ENCODE measurements around the gene TRAF3.

TRAF3 gene

GRCh38 chr14:102799684-102800562, 22.7 kb downstream of the TRAF3 start:
- H3K4me3 ChIP-seq (ENCODE audit: low read depth, low read length), result no peak overlapping the region
- DNase-seq (ENCODE audit: low read depth), result peak; percentile 56

- DNase-seq (ENCODE audit: low read depth), result no peak
- no peak overlapping the region for H3K4me3 ChIP-seq (ENCODE audit: low read depth, low read length)
Measured at GRCh38 chr14:102802834-102803523, 25.7 kb downstream of the TRAF3 start.

DNA sequence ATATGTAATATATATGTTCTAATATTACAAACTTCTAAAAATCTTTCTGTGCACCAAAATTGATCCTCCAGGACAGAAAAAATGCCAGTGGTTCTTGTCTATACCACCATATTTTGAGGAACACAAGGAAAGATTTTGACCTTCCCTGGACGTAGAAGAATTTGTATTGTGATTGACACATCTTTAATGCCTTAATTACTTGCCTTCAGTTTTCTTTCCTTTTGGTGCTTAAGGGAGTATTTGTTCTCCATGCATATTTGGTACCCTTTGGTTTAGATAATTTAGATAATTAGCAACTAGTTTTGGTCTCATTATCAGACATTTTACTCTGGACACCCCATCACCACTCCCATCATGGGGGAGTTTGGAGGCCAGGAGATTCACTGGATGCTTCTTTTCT, 27.6 kb downstream of the TRAF3 start:
- no peak for DNase-seq (ENCODE audit: low read depth)
- H3K4me3 ChIP-seq (ENCODE audit: low read depth, low read length), result no peak overlapping the region

GRCh38 chr14:102805371-102805891, 28.2 kb downstream of the TRAF3 start:
- DNase-seq (ENCODE audit: low read depth), result no peak
- H3K4me3 ChIP-seq (ENCODE audit: low read depth, low read length), result no peak overlapping the region

DNA sequence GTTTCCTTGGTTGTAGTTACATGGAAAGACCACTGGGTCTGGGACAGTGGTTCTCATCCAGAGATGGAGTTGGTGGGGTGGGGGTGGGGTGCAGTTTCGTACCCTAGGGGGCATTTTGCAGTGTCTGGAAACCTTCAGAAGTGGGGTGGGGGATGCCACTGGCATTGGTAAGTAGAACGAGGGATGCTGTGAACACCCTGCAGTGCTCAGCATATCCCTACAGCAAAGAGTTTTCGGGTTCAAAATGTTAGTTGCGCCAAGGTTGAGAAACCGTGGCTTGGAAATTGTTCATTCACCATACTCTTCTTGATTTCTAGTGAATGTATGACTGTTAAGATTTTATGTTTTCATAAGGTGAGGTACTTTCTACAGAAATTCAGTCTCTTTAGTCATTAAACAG, 28.7 kb downstream of the TRAF3 start:
- no peak overlapping the region for H3K4me3 ChIP-seq (ENCODE audit: low read depth, low read length)
- DNase-seq (ENCODE audit: low read depth), result no peak

DNA sequence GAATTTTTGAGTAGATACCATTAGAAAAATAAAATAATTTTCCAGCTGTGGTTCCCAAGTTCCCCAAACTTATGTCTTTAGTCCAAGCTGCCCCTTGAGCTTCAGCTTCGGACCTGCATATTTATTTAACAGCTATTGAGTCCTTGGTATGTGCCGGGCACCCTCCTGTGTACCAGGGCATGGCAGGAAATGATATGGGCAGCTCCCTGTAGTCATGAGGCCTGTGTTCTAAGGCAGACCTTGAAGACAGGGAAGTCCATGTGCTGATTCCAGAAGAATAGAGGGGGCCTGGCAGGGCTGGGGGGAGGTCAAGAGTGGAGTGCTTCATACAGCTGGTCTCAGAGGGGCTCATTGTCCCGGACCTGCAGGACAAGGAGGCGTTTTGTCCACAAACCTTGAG, 29.2 kb downstream of the TRAF3 start:
- no peak for DNase-seq (ENCODE audit: low read depth)
- no peak overlapping the region for H3K4me3 ChIP-seq (ENCODE audit: low read depth, low read length)

GRCh38 chr14:102807013-102807406, 29.8 kb downstream of the TRAF3 start:
- DNase-seq (ENCODE audit: low read depth), result no peak
- H3K4me3 ChIP-seq (ENCODE audit: low read depth, low read length), result no peak overlapping the region

GRCh38 chr14:102809870-102810269, 32.6 kb downstream of the TRAF3 start:
- no peak overlapping the region for H3K4me3 ChIP-seq (ENCODE audit: low read depth, low read length)
- no peak for DNase-seq (ENCODE audit: low read depth)

DNA sequence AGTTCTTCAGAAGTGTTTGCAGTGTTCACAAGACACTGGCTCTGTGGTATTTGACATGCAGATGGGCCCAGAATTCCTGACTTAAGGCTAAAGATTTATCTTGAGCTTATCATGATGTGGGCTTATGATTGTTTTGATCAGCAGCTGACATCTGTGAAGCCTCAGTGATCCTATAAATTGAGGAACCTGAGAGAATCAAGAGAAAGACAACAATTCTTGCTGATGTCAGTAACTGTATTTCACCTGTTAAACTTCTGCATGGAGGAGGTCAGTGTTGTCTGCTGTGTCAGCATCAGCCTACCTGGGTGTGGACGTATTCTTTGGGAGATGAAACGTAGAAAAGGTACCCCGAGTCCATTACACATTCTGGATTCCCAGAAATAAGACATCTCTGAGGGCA, 33.3 kb downstream of the TRAF3 start:
- DNase-seq (ENCODE audit: low read depth), result no peak
- H3K4me3 ChIP-seq (ENCODE audit: low read depth, low read length), result no peak overlapping the region

GRCh38 chr14:102811254-102811963, 34.2 kb downstream of the TRAF3 start:
- DNase-seq (ENCODE audit: low read depth), result no peak
- no peak overlapping the region for H3K4me3 ChIP-seq (ENCODE audit: low read depth, low read length)

GRCh38 chr14:102811971-102812370, 34.7 kb downstream of the TRAF3 start:
- no peak for DNase-seq (ENCODE audit: low read depth)

DNA sequence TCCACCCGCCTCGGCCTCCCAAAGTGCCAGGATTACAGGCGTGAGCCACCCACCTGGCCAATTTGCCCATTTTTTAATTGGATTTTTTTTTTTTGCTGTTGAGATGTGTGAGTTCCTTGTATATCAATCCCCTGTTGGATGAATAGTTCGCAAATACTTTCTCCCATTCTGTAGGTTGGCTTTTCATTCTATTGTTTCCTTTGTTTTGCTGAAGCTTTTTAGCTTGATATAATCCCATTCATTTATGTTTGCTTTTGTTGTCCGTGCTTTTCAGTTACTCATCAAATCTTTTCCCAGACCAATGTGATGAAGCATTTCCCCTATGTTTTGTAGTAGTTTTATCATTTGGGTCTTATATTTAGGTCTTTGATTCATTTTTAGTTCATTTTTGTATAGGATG, 36.4 kb downstream of the TRAF3 start:
- H3K4me3 ChIP-seq (ENCODE audit: low read depth, low read length), result no peak overlapping the region
- no peak for DNase-seq (ENCODE audit: low read depth)

More at GRCh38 chr14:102811971-102812370, 34.7 kb downstream of the TRAF3 start:
- no peak overlapping the region for H3K4me3 ChIP-seq (ENCODE audit: low read depth, low read length)

GRCh38 chr14:102817318-102817717, 40.1 kb downstream of the TRAF3 start:
- DNase-seq (ENCODE audit: low read depth), result no peak
- no peak overlapping the region for H3K4me3 ChIP-seq (ENCODE audit: low read depth, low read length)

DNA sequence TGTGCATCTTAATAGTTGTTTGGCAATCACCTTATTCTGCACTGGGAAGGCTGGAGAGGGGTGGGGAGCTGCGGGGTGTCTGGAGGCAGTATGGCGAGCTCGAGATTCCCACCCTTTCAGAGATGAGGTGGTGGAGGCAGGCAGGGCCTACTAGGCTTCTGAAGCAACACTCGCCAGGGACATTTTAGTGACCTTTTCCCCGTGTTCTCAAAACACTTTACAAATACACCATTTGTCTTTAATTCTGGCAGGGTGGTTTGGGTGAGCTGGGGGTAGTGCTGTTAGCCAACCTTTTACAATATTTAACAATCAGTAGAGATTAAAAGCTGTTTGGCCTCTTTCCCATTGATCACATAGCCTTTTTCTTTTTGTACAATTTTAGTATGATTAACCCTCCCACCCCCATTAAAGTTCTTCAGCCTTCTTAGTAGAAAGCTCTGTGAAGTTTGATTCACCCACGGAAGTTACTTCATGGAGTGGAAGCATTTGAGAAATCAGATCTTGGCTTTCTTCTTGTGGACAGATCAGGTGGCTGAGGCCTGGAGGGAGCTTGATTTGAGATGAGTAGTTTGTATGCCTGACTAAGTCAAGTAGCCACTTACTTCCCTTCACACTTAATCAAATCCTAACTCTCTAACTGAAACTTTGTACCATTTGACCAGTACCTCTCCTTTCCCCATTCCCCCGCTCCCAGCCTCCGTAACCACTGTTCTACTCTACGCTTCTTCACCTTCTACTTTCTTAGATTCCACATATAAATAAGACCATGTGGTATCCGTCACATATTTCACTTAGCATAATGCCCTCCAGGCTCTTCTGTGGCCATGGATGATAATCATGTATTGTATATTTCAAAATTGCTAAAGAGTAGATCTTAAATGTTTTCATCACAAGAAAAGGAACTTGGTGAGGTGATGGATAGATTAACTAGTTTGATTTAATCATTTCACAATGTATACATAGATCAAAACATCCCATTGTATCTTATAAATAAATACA, 41.0 kb downstream of the TRAF3 start:
- no peak overlapping the region for H3K4me3 ChIP-seq (ENCODE audit: low read depth, low read length)
- no peak for DNase-seq (ENCODE audit: low read depth)

- H3K4me3 ChIP-seq (ENCODE audit: low read depth, low read length), result no peak overlapping the region
Measured at GRCh38 chr14:102819176-102819628, 42.0 kb downstream of the TRAF3 start.

DNA sequence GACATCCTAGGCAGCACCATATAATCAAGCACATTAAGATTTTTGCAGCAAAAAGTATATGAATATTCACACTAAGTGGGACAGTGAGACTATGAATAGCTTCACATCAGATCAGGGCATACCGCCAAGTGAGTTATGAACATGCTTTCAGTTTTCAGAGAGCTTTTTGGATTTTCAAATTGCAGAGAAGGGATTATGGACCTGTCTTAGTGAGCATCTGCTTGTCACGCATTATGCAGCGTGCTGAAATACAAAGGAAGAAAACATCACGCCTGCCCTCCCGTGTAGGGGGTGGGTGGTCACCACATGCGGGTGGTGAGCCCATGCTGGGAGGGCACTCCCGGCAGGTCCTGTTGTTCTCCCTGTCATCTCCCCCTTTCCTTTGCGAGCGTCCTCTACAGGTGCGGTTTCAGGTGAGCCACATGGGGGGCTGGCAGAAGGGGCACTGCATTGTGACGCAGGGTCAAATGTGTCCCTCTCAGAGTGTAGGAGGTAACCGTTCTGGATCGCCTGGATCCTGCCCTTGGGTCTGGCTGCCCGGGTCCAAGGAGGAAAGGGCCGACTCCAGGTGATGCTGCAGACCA, 42.6 kb downstream of the TRAF3 start:
- no peak overlapping the region for H3K4me3 ChIP-seq (ENCODE audit: low read depth, low read length)
- no peak for DNase-seq (ENCODE audit: low read depth)

More at GRCh38 chr14:102819176-102819628, 42.0 kb downstream of the TRAF3 start:
- no peak for DNase-seq (ENCODE audit: low read depth)

- no peak overlapping the region for H3K4me3 ChIP-seq (ENCODE audit: low read depth, low read length)
- no peak for DNase-seq (ENCODE audit: low read depth)
Measured at GRCh38 chr14:102821252-102821651, 44.0 kb downstream of the TRAF3 start.

DNA sequence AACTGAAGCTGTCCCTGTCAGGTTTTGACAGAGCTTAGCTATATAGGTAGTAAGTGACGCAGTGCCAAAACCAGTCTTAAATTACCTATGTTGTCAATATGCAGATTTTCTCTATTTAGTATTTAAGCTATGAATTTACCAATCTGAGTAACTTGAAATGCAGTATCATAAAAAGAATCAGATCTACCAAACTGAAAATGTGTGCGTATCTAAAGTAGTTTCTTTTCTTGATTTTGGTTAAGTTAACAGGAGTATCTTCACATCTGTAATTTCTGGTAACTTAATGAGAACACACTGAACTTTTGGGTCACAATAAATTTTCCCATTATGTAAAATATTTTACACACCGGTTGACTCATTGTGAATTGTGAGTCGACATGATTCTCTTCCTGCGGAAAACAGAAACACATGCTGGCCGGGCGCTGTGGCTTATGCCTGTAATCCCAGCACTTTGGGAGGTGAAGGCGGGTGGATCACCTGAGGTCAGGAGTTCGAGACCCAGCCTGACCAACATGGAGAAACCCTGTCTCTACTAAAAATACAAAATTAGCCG, 45.1 kb downstream of the TRAF3 start:
- DNase-seq (ENCODE audit: low read depth), result no peak
- H3K4me3 ChIP-seq (ENCODE audit: low read depth, low read length), result no peak overlapping the region
